OCI-LY7 (cell line): ENCODE results near the gene REEP3. TPM values are rescaled to one million over a fixed set of nuclear protein-coding genes. Genes with fewer than 3 reads are reported as not detected.

ENCODE experiments used
- BruUV-seq: library from RNA; stranded (reverse); fragments of 400-500 nt; replicated peaks from 2 replicates; lab custom pipeline; 2021; lab: Mats Ljungman, UMichigan
- CTCF ChIA-PET: fragments of 300-600 bp; sonication (Branson Sonifier 250); formaldehyde crosslinking; loops from one replicate; lab custom pipeline; 2022; ENCODE audit warnings: antibody characterized with exemption; ENCODE audit not compliant: unreplicated experiment; lab: Charles Lee
- POLR2A ChIA-PET: fragments of 300-600 bp; sonication (Branson Sonifier 250); formaldehyde crosslinking; loops from one replicate; lab custom pipeline; 2022; ENCODE audit warnings: antibody characterized with exemption; lab: Charles Lee
- DNase-seq: peaks from one replicate; pipeline ENCODE4 v3.0.0-alpha.2; 2015; ENCODE audit warnings: low spot score
- H2AFZ ChIP-seq: fragments of 200-600 bp; sonication (generic), shearing (Covaris generic); 2 replicates; pipeline ENCODE4 v1.6.1; 2014; ENCODE audit warnings: mild to moderate bottlenecking, antibody characterized with exemption, low read length, moderate library complexity
- H3K27ac ChIP-seq: fragments of 200-600 bp; sonication (generic); 2 replicates; pipeline ENCODE4 v1.5.1; 2014; ENCODE audit warnings: mixed run types, low read depth, mild to moderate bottlenecking, moderate library complexity, low read length, inconsistent platforms; ENCODE audit not compliant: poor library complexity, severe bottlenecking
- H3K36me3 ChIP-seq: fragments of 200-600 bp; sonication (generic); 2 replicates; pipeline ENCODE4 v1.6.1; 2014; ENCODE audit warnings: mild to moderate bottlenecking, antibody characterized with exemption, low read length, moderate library complexity, mixed read lengths; ENCODE audit not compliant: insufficient read depth
- H3K4me1 ChIP-seq: fragments of 200-600 bp; sonication (generic); 2 replicates; pipeline ENCODE4 v1.5.1; 2014; ENCODE audit warnings: mild to moderate bottlenecking, low read length; ENCODE audit not compliant: insufficient read depth, poor library complexity, severe bottlenecking
- H3K4me2 ChIP-seq: fragments of 200-600 bp; sonication (generic); 2 replicates; pipeline ENCODE4 v1.6.1; 2014; ENCODE audit warnings: mild to moderate bottlenecking, low read length
- H3K4me3 ChIP-seq: fragments of 200-600 bp; sonication (generic); 2 replicates; pipeline ENCODE4 v1.5.1; 2014; ENCODE audit warnings: mild to moderate bottlenecking, low read depth, low read length; ENCODE audit not compliant: poor library complexity, severe bottlenecking
- H3K79me2 ChIP-seq: fragments of 200-600 bp; sonication (generic); 2 replicates; pipeline ENCODE4 v1.6.1; 2016; ENCODE audit warnings: low read depth, mild to moderate bottlenecking, low read length, moderate library complexity, mixed read lengths; ENCODE audit not compliant: insufficient read depth
- H3K9me2 ChIP-seq: fragments of 200-600 bp; sonication (generic); 2 replicates; pipeline ENCODE4 v1.6.1; 2016; ENCODE audit warnings: mild to moderate bottlenecking, low read length, mixed read lengths; ENCODE audit not compliant: insufficient read depth
- H3K9me3 ChIP-seq: fragments of 200-600 bp; sonication (generic); 2 replicates; pipeline ENCODE4 v1.6.1; 2014; ENCODE audit warnings: mild to moderate bottlenecking, mixed run types, low read length, mixed read lengths
- H4K20me1 ChIP-seq: fragments of 200-600 bp; sonication (generic); 2 replicates; pipeline ENCODE4 v1.6.1; 2014; ENCODE audit warnings: mild to moderate bottlenecking, antibody characterized with exemption, low read length, moderate library complexity, mixed read lengths; ENCODE audit not compliant: insufficient read depth
- EZH2phosphoT487 ChIP-seq: fragments of 200-600 bp; sonication (generic); IDR thresholded peaks from 2 replicates; pipeline ENCODE4 v1.6.1; 2018; ENCODE audit warnings: low read depth, borderline replicate concordance, mild to moderate bottlenecking, mixed run types, antibody characterized with exemption, low read length, moderate library complexity, mixed read lengths
- intact Hi-C: fragments of 100-400 bp; cut with micrococcal nuclease; formaldehyde crosslinking; loops from one replicate; pipeline ENCODE4 v1.10.0; 2022; ENCODE audit not compliant: unreplicated experiment
- total RNA-seq, 2 experiments: library from RNA; depleted of rRNA in 1 of 2; stranded (reverse); fragments of >200 nt in 1 of 2; shearing (Covaris generic) in 1 of 2; gene quantifications; 2 replicates each; pipeline ENCODE4 v1.2.3, GENCODE V29; 2014 to 2022
- TF ChIP-seq, protein P1 (sequence below): fragments of 200-600 bp; sonication (generic); conservative IDR thresholded peaks from 2 replicates; pipeline ENCODE4 v1.5.1; 2014; ENCODE audit warnings: mild to moderate bottlenecking, antibody characterized with exemption, low read length, moderate library complexity, mixed read lengths

REEP3 gene
- total RNA-seq, 2 experiments from 2014 or later, result 3.6 to 11.0 TPM

DNA sequence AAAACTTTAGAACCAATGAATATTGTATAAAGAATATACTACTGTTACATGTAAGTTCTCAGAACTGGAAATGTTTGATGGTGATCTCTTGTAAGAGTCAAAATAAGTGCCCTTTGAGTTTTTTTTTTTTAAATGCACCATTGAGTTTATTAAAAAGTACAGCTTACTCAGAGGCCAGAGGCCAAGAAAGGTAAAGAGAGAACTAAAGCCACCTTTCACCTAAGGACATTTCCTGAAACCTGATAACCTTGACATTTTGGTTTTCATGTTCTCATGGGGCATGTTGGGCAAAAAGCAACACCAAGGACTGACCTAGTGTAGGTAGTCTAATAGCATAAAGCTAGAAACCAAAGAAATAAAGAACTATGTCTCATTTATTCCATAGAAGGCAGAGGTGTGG lies 27.7 kb downstream of the REEP3 start:
- no peaks in the 10 kb centered on the region for H3K9me3 ChIP-seq
- no peak for DNase-seq
- H3K79me2 ChIP-seq, result no peaks in the 10 kb centered on the region
- H3K9me2 ChIP-seq, result no peaks in the 10 kb centered on the region
- no peaks in the 10 kb centered on the region for H3K36me3 ChIP-seq
- intact Hi-C loops, result no loop called here
- no peak overlapping the region for H2AFZ ChIP-seq
- BruUV-seq, result no TSS peak
- H4K20me1 ChIP-seq, result no peaks in the 10 kb centered on the region
- ChIA-PET POLR2A (interaction anchor here (0.6 to 1.2 kb wide), 4 partner anchors 10 to 74 kb away, joined by 3 to 4 read pairs (median 4); no protein-coding TSS in a partner anchor), CTCF (no interaction called here)
- H3K4me1 ChIP-seq, result no peaks in the 10 kb centered on the region
- H3K4me3 ChIP-seq, result no peak overlapping the region
- H3K4me2 ChIP-seq, result no peak overlapping the region
- TF ChIP-seq, protein P1, sequence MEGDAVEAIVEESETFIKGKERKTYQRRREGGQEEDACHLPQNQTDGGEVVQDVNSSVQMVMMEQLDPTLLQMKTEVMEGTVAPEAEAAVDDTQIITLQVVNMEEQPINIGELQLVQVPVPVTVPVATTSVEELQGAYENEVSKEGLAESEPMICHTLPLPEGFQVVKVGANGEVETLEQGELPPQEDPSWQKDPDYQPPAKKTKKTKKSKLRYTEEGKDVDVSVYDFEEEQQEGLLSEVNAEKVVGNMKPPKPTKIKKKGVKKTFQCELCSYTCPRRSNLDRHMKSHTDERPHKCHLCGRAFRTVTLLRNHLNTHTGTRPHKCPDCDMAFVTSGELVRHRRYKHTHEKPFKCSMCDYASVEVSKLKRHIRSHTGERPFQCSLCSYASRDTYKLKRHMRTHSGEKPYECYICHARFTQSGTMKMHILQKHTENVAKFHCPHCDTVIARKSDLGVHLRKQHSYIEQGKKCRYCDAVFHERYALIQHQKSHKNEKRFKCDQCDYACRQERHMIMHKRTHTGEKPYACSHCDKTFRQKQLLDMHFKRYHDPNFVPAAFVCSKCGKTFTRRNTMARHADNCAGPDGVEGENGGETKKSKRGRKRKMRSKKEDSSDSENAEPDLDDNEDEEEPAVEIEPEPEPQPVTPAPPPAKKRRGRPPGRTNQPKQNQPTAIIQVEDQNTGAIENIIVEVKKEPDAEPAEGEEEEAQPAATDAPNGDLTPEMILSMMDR, result no peak
- no peak for TF ChIP-seq EZH2phosphoT487
- no peak overlapping the region for H3K27ac ChIP-seq

DNA sequence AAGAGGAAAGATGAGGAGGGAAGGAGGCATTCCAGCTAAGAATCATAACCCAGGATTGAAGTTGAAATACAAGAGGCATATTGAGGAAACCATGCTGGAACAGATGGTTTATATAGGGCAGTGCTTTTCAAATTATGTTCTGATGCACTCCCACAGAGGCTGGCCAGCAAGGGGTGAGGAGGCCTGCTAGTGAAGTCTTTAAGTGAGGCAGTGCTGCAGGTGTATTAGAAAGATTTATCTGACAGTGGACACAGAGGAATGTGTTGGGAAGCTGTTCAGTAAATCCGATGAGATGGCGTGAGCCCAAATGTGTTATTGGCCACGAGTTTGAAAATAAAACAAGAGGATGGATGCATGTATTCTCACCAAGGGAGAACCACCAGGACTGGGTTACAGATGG lies 28.6 kb downstream of the REEP3 start:
- Histone ChIP-seq H3K4me2 (no peak overlapping the region), H4K20me1 (no peaks in the 10 kb centered on the region), H2AFZ (no peak overlapping the region), H3K79me2 (no peaks in the 10 kb centered on the region), H3K4me1 (no peaks in the 10 kb centered on the region), H3K9me2 (no peaks in the 10 kb centered on the region), H3K9me3 (no peaks in the 10 kb centered on the region), H3K36me3 (no peaks in the 10 kb centered on the region), H3K4me3 (no peak overlapping the region), H3K27ac (no peak overlapping the region)
- TF ChIP-seq EZH2phosphoT487, result no peak
- TF ChIP-seq, protein P1, result no peak
- intact Hi-C loops, result no loop called here
- no TSS peak for BruUV-seq
- POLR2A ChIA-PET, result interaction anchor here (0.7 kb wide), 1 partner anchor 9 kb away, joined by 3 read pairs; no protein-coding TSS in a partner anchor
- CTCF ChIA-PET, result no interaction called here
- no peak for DNase-seq

DNA sequence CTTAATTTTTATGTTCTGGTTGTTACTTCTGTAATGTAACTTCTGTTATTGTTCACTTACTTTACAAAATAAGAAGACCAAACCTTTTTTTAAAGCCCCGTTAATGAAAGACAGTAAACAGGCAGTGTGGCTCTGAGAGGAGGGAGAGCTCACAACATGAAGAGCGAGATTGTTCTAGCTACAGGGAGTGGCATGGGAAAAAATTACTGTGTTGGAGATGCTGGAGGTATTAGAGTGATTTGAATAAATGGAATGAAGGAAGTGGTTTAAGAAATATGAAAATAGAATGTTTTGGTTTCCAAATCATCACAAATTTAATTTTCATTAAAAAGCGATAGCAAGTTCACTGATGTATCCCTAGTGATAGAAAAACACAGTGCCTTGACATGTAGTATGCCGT lies 31.8 kb downstream of the REEP3 start:
- intact Hi-C loops, result no loop called here
- no TSS peak for BruUV-seq
- DNase-seq, result no peak
- CTCF ChIA-PET, result no interaction called here
- Histone ChIP-seq H2AFZ (no peak overlapping the region), H3K9me3 (no peaks in the 10 kb centered on the region), H3K4me2 (no peak overlapping the region), H4K20me1 (no peaks in the 10 kb centered on the region), H3K4me3 (no peak overlapping the region), H3K9me2 (no peaks in the 10 kb centered on the region), H3K79me2 (no peaks in the 10 kb centered on the region), H3K36me3 (no peaks in the 10 kb centered on the region), H3K27ac (no peak overlapping the region), H3K4me1 (no peaks in the 10 kb centered on the region)
- POLR2A ChIA-PET, result no interaction called here
- no peak for TF ChIP-seq EZH2phosphoT487
- TF ChIP-seq, protein P1, result no peak
